OCI-LY3 (cell line): Measurements from ENCODE around the gene AMER3.
A peak's percentile ranks its signal among the peaks of the same experiment; 100 is the strongest.

Experiments
- H2AFZ ChIP-seq: fragments of 200-600, 300-600 bp; shearing (Covaris generic); 2 replicates; pipeline ENCODE4 v1.6.0; 2014; ENCODE audit warnings: antibody characterized with exemption, low read depth, low read length
- H3K27ac ChIP-seq: fragments of 200-600, 300-600 bp; sonication (generic); 2 replicates; pipeline ENCODE4 v1.5.1; 2014; ENCODE audit warnings: mild to moderate bottlenecking, low read length, moderate library complexity, mixed read lengths
- H3K27me3 ChIP-seq: fragments of 200-600, 300-600 bp; sonication (generic); 2 replicates; pipeline ENCODE4 v1.6.1; 2014; ENCODE audit warnings: low read depth, low read length, mixed read lengths
- H3K36me3 ChIP-seq: fragments of 200-600, 300-600 bp; sonication (generic); replicated peaks from 2 replicates; pipeline ENCODE3; 2014; ENCODE audit warnings: low read depth, low read length, mixed read lengths
- H3K4me1 ChIP-seq: fragments of 300-600, 200-600 bp; sonication (generic); 2 replicates; pipeline ENCODE4 v1.6.1; 2014; ENCODE audit warnings: low read length, mixed read lengths
- H3K4me2 ChIP-seq: fragments of 200-600, 300-600 bp; sonication (generic); 2 replicates; pipeline ENCODE4 v1.6.1; 2014; ENCODE audit warnings: low read length, mixed read lengths
- H3K4me3 ChIP-seq: fragments of 300-600, 200-600 bp; sonication (generic); 2 replicates; pipeline ENCODE4 v1.5.1; 2014; ENCODE audit warnings: antibody characterized with exemption, mild to moderate bottlenecking, low read length, moderate library complexity
- H3K79me2 ChIP-seq: fragments of 300-600, 200-600 bp; shearing (Covaris generic); 2 replicates; pipeline ENCODE4 v1.6.1; 2014; ENCODE audit warnings: mild to moderate bottlenecking, low read length, mixed read lengths
- H3K9ac ChIP-seq: fragments of 300-600, 200-600 bp; shearing (Covaris generic); 2 replicates; pipeline ENCODE4 v1.6.0; 2014; ENCODE audit warnings: mild to moderate bottlenecking, low read length, moderate library complexity
- H3K9me3 ChIP-seq: fragments of 200-600, 300-600 bp; shearing (Covaris generic); 2 replicates; pipeline ENCODE4 v1.6.1; 2014; ENCODE audit warnings: low read length, mixed read lengths; ENCODE audit not compliant: insufficient read depth
- H4K20me1 ChIP-seq: fragments of 200-600, 300-600 bp; sonication (generic); 2 replicates; pipeline ENCODE4 v1.6.1; 2016; ENCODE audit warnings: low read length, mixed read lengths; ENCODE audit not compliant: insufficient read depth
- CTCF ChIP-seq: fragments of 200-600, 300-600 bp; sonication (generic); IDR thresholded peaks from 2 replicates; pipeline ENCODE4 v1.5.1; 2014; ENCODE audit warnings: antibody characterized with exemption, low read length, low read depth
- EZH2phosphoT487 ChIP-seq: fragments of 200-600 bp; shearing (Covaris generic); IDR thresholded peaks from 2 replicates; pipeline ENCODE4 v1.6.1; 2018; ENCODE audit warnings: antibody characterized with exemption, mixed run types, low read depth

Gene AMER3

GRCh38 chr2:130767408-130767775, 12.1 kb downstream of the AMER3 start:
- Histone ChIP-seq H3K4me1 (no peaks in the 10 kb centered on the region), H3K79me2 (no peaks in the 10 kb centered on the region), H3K4me2 (no peak overlapping the region), H2AFZ (no peak overlapping the region; the same call in 1 of the 2 replicates), H3K27me3 (no peaks in the 10 kb centered on the region), H3K36me3 (no peaks in the 10 kb centered on the region), H3K9me3 (no peaks in the 10 kb centered on the region), H3K9ac (no peak overlapping the region), H4K20me1 (no peaks in the 10 kb centered on the region), H3K27ac (no peak overlapping the region), H3K4me3 (no peak overlapping the region)
- TF ChIP-seq CTCF (no peak), EZH2phosphoT487 (no peak)

GRCh38 chr2:130768191-130768855, 13.0 kb downstream of the AMER3 start:
- no peaks in the 10 kb centered on the region for H3K4me1 ChIP-seq

GRCh38 chr2:130769343-130769907, 14.1 kb downstream of the AMER3 start:
- no peaks in the 10 kb centered on the region for H3K4me1 ChIP-seq
- H3K9ac ChIP-seq = no peak overlapping the region
- H3K79me2 ChIP-seq = no peaks in the 10 kb centered on the region
- no peak overlapping the region; the same call in 1 of the 2 replicates for H2AFZ ChIP-seq
- no peak overlapping the region for H3K4me3 ChIP-seq
- no peak overlapping the region for H3K4me2 ChIP-seq
- no peaks in the 10 kb centered on the region for H4K20me1 ChIP-seq
- H3K36me3 ChIP-seq = no peaks in the 10 kb centered on the region
- TF ChIP-seq CTCF (no peak), EZH2phosphoT487 (no peak)
- H3K27ac ChIP-seq = no peak overlapping the region
- H3K27me3 ChIP-seq = no peaks in the 10 kb centered on the region
- H3K9me3 ChIP-seq = no peaks in the 10 kb centered on the region

More at GRCh38 chr2:130768191-130768855, 13.0 kb downstream of the AMER3 start:
- no peaks in the 10 kb centered on the region for H3K27me3 ChIP-seq
- no peak overlapping the region for H3K27ac ChIP-seq
- TF ChIP-seq CTCF (peak; percentile 35), EZH2phosphoT487 (no peak)
- no peak overlapping the region for H3K4me2 ChIP-seq
- H3K4me3 ChIP-seq = no peak overlapping the region
- no peaks in the 10 kb centered on the region for H3K79me2 ChIP-seq
- H3K9ac ChIP-seq = no peak overlapping the region
- H2AFZ ChIP-seq = no peak overlapping the region
- no peaks in the 10 kb centered on the region for H4K20me1 ChIP-seq
- no peaks in the 10 kb centered on the region for H3K9me3 ChIP-seq
- H3K36me3 ChIP-seq = no peaks in the 10 kb centered on the region

- no peaks in the 10 kb centered on the region for H3K36me3 ChIP-seq
- no peak overlapping the region; the same call in 1 of the 2 replicates for H2AFZ ChIP-seq
- no peaks in the 10 kb centered on the region for H3K9me3 ChIP-seq
- H3K27ac ChIP-seq = no peak overlapping the region
- no peaks in the 10 kb centered on the region for H3K4me1 ChIP-seq
- no peak overlapping the region for H3K4me3 ChIP-seq
- no peaks in the 10 kb centered on the region for H4K20me1 ChIP-seq
- H3K79me2 ChIP-seq = no peaks in the 10 kb centered on the region
- peak; percentile 43 for TF ChIP-seq CTCF
- TF ChIP-seq EZH2phosphoT487 = no peak
- no peaks in the 10 kb centered on the region for H3K27me3 ChIP-seq
- no peak overlapping the region for H3K9ac ChIP-seq
- no peak overlapping the region for H3K4me2 ChIP-seq
Observed at GRCh38 chr2:130776550-130776949, 21.2 kb downstream of the AMER3 start.
